Liver (tissue), 3 donors: ENCODE results near the gene AGL.

ENCODE experiments used
- RAD21 ChIP-seq, 2 donors: IDR thresholded peaks; 2 replicates each; pipeline ENCODE4 v1.6.1; 2016; ENCODE audit warnings: antibody characterized with exemption in 2 of 2, mild to moderate bottlenecking in 2 of 2
- TF ChIP-seq, protein P1 (sequence below): fragments of 150-350 bp; IDR thresholded peaks from 2 replicates; pipeline ENCODE4 v1.5.1; 2017; ENCODE audit warnings: improper control_type of control experiment, low read depth, low read length; ENCODE audit not compliant: missing input control
- donor health status: healthy.
- donor health status: healthy.

DNA sequence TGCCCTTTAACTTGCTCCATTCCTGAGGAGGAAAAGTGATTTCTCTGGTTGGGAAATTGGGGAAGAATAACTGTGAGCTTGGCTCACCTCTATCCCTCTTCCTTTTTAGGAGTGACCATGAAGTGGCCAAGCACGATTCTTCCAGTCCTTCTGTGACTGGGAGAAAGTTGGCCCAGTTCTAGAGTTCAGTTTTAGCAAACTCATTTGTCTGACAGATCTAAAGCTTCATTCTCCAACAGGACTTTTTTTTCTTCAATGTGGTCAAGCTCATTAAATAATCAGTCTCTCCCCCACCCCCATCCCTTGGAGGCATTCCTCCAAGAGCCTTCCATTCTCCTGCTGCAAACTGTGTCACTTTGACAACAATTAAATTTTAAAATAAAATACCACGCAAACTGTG lies 6.4 kb upstream of the AGL start:
- TF ChIP-seq, protein P1, sequence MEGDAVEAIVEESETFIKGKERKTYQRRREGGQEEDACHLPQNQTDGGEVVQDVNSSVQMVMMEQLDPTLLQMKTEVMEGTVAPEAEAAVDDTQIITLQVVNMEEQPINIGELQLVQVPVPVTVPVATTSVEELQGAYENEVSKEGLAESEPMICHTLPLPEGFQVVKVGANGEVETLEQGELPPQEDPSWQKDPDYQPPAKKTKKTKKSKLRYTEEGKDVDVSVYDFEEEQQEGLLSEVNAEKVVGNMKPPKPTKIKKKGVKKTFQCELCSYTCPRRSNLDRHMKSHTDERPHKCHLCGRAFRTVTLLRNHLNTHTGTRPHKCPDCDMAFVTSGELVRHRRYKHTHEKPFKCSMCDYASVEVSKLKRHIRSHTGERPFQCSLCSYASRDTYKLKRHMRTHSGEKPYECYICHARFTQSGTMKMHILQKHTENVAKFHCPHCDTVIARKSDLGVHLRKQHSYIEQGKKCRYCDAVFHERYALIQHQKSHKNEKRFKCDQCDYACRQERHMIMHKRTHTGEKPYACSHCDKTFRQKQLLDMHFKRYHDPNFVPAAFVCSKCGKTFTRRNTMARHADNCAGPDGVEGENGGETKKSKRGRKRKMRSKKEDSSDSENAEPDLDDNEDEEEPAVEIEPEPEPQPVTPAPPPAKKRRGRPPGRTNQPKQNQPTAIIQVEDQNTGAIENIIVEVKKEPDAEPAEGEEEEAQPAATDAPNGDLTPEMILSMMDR: no peak
- no peak for TF ChIP-seq RAD21 (IDR thresholded peaks at IDR 0.05)
